T-cell (primary cell): ENCODE measurements around the gene NRG3. TPM values are rescaled to one million over a fixed set of nuclear protein-coding genes. Genes with fewer than 3 reads are reported as not detected.

Source experiments
- ATAC-seq, 4 experiments: fragments of 200-7000 bp in 3 of 4; fragments of 150-1000 bp in 1 of 4; cut with Tn5 transposase; replicated peaks in 1 of 4; 1 replicate in 3 of 4; 2 replicates in 1 of 4; pipeline ENCODE4 v1.10.0; 2021; ENCODE audit warnings: moderate library complexity in 3 of 4, mild to moderate bottlenecking in 2 of 4, moderate number of reproducible peaks in 1 of 4
- CTCF ChIA-PET, 2 donors: fragments of 300-600 bp; sonication (Branson Sonifier 250); formaldehyde crosslinking; loops; one replicate each; lab custom pipeline; 2022; ENCODE audit warnings: antibody characterized with exemption in 2 of 2; lab: Charles Lee
- POLR2A ChIA-PET, 2 donors: fragments of 300-600 bp; sonication (Branson Sonifier 250); formaldehyde crosslinking; loops; one replicate each; lab custom pipeline; 2022; ENCODE audit warnings: antibody characterized with exemption in 2 of 2; lab: Charles Lee
- DNase-seq, 35 experiments: peaks; one replicate each; pipeline versions ENCODE4 v3.0.0 to v3.0.0-alpha.2; 2013 to 2023
- H3K27ac ChIP-seq: one replicate; pipeline ENCODE4 v1.5.1; 2013; ENCODE audit warnings: low read length
- H3K27me3 ChIP-seq, 2 experiments: replicated peaks in 1 of 2; 1 replicate in 1 of 2; 2 replicates in 1 of 2; pipeline versions ENCODE4 v1.6.1 to v1.7.0; 2013; ENCODE audit warnings: low read length in 1 of 2, mixed read lengths in 1 of 2; ENCODE audit not compliant: control insufficient read depth in 2 of 2, insufficient read depth in 2 of 2; ENCODE audit errors: extremely low read depth in 1 of 2
- H3K36me3 ChIP-seq, 2 donors: 1 replicate in 1 of 2; 2 replicates in 1 of 2; pipeline versions ENCODE4 v1.6.1 to v1.7.0; 2013; ENCODE audit warnings: low read length in 1 of 2; ENCODE audit not compliant: control insufficient read depth in 2 of 2, insufficient read depth in 1 of 2; ENCODE audit errors: extremely low read depth in 1 of 2
- H3K4me1 ChIP-seq, 2 experiments: 1 replicate in 1 of 2; 2 replicates in 1 of 2; pipeline versions ENCODE4 v1.6.1 to v1.7.0; 2013; ENCODE audit warnings: low read length in 2 of 2, mixed read lengths in 1 of 2; ENCODE audit not compliant: insufficient read depth in 2 of 2, control insufficient read depth in 1 of 2; ENCODE audit errors: extremely low read depth in 1 of 2
- H3K4me3 ChIP-seq, 2 donors: 1 replicate in 1 of 2; 2 replicates in 1 of 2; pipeline versions ENCODE4 v1.5.1 to v1.7.0; 2013; ENCODE audit warnings: mild to moderate bottlenecking in 2 of 2, low read length in 1 of 2, moderate library complexity in 1 of 2; ENCODE audit not compliant: control insufficient read depth in 1 of 2; ENCODE audit errors: extremely low read depth in 1 of 2
- H3K9me3 ChIP-seq: 2 replicates; pipeline ENCODE4 v1.7.0; 2013
- H3K27ac Mint-ChIP-seq, 2 donors: one replicate each; pipeline ENCODE4 v1.8.0; 2020 to 2021; ENCODE audit warnings: mild to moderate bottlenecking in 2 of 2, mixed read lengths in 2 of 2
- H3K27me3 Mint-ChIP-seq, 2 donors: one replicate each; pipeline ENCODE4 v1.8.0; 2021 to 2022; ENCODE audit warnings: mixed read lengths in 2 of 2
- H3K36me3 Mint-ChIP-seq: one replicate; pipeline ENCODE4 v1.8.0; 2021; ENCODE audit warnings: mixed read lengths
- H3K4me1 Mint-ChIP-seq, 3 donors: one replicate each; pipeline ENCODE4 v1.8.0; 2020 to 2022; ENCODE audit warnings: mixed read lengths in 3 of 3, mild to moderate bottlenecking in 1 of 3
- H3K4me3 Mint-ChIP-seq, 3 donors: one replicate each; pipeline ENCODE4 v1.8.0; 2020 to 2022; ENCODE audit warnings: mild to moderate bottlenecking in 3 of 3, mixed read lengths in 3 of 3, moderate library complexity in 3 of 3
- H3K9me3 Mint-ChIP-seq, 3 donors: one replicate each; pipeline ENCODE4 v1.8.0; 2020 to 2022; ENCODE audit warnings: mixed read lengths in 3 of 3
- WGBS: methylation state at CpG from one replicate; pipeline ENCODE4 v1.1.5; 2013; ENCODE audit warnings: missing lambda C conversion rate; ENCODE audit not compliant: insufficient coverage; 5-methylcytosine and 5-hydroxymethylcytosine counted together
- total RNA-seq, 35 experiments: library from RNA in 6 of 35; stranded (reverse) in 6 of 35; fragments of 120-200 nt in 1 of 35; gene quantifications; one replicate each; pipeline versions ENCODE4 v1.2.1 to v1.2.4 and lab custom pipeline; 2013 to 2026

The NRG3 gene
- total RNA-seq, 5 donors from 2014 or later (not counting 1 experiment from before 2014, with no cell fraction given) = 0.12 TPM; not detected in 4

DNA sequence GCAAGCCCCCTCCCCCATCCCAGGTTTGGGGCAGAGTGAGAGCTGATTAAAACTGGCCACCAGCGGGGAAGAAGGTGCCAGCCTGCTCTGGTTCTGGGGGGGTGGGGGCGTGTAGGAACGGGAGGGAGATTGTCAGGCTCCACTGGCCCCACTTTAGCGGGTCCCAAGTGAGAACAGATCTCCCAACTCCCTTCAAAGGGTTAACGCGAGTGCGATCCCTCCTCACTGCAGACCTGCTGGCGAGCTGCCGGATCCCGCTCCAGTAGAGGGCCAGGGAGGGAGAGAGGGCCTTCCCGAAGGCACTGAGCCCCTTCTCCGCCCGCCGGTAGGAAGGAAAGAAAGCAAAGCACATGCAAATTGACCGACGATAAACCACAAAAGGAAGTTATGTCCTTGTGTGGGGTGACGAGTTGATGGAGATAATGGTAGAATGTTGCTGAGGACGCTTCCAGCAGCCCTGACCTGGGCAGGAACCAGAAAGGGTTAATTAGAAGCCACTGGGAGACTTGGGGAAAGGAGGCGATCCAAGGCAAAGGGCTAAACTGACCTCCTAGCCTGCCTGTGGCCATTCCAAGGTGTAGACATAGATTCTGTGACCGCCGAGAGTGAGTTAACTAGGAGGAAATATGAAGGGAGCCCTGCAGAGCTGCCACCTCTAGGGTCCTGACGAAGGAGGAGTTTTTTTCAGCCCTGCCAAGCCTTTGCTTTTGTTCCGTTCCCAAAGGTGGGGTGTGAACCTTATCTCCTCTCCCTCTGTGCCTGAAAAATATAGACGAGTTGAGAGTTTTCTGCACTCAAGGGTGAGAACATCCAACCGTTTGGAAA, 1.5 kb downstream of the NRG3 start:
- ATAC-seq (no peak), DNase-seq (no peak)
- no peaks in the 10 kb centered on the region for H3K36me3 ChIP-seq
- Mint-ChIP-seq H3K27ac (no peak overlapping the region), H3K4me1 (peaks cover 9 to 12% (median 12%) of the 10 kb centered on the region in 3 donors), H3K4me3 (peak overlapping the region; percentile 44 to 65 (median 54)), H3K9me3 (no peaks in the 10 kb centered on the region), H3K27me3 (peaks cover 46 to 55% of the 10 kb centered on the region in 2 donors), H3K36me3 (no peaks in the 10 kb centered on the region)
- H3K27me3 ChIP-seq = peaks cover 25% of the 10 kb centered on the region in 2 experiments
- no peak overlapping the region for H3K4me3 ChIP-seq
- peaks cover 0 to 15% of the 10 kb centered on the region in 2 experiments for H3K4me1 ChIP-seq
- ChIA-PET CTCF (no interaction called here), POLR2A (no interaction called here)
- no peak overlapping the region for H3K27ac ChIP-seq
- H3K9me3 ChIP-seq = no peaks in the 10 kb centered on the region
- 5% methylated on average over 8 of the region's 25 CpGs for WGBS

DNA sequence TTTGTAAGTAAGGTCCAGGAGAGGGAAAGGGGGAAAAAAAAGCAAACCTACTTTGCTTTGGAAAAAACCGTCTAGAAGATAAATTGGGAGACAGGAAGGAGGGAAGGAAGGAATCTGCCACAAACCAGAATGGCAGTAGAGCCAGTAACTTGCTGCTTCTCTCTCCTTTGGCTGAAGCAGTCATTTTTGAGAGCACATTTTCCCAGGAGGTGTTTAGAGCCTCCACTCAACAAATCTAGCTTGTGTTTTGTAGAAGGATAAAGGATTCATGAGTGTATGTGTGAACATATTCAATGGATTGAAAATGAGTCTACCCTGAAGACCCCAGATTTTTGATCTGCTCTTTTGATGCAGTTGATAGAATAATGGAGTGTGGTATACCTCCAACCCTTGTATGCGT, 2.6 kb downstream of the NRG3 start:
- DNase-seq = no peak
- CTCF ChIA-PET = no interaction called here
- POLR2A ChIA-PET = no interaction called here

DNA sequence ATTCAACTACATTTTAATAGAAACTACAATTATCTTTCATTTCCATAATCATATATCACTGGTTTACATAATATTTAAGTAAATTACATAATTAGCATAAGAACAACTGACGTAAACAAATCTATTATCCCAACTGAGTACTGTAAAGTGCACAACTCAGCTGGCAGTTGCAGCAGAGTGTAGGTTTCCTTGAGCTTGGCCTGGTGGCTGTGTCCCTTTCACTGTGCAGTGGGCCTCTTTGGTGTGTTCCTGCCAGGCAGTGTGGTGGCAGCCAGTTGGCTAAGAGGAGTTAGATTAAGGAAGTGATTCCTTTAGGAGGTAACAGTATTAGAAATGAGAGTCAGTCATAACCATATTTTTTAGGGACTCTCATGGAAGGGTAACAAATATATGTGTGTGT, 7.0 kb downstream of the NRG3 start:
- WGBS = no CpG with 5 or more reads among the region's 1 CpG
- H3K9me3 Mint-ChIP-seq = no peaks in the 10 kb centered on the region

More for the DNA sequence above, 2.6 kb downstream of the NRG3 start:
- Histone ChIP-seq H3K4me1 (peaks cover 0 to 15% of the 10 kb centered on the region in 2 experiments), H3K36me3 (no peaks in the 10 kb centered on the region), H3K4me3 (no peak overlapping the region), H3K27ac (no peak overlapping the region), H3K27me3 (peaks cover 25% of the 10 kb centered on the region in 2 experiments), H3K9me3 (no peaks in the 10 kb centered on the region)
- Mint-ChIP-seq H3K27ac (no peak overlapping the region), H3K9me3 (no peaks in the 10 kb centered on the region), H3K4me3 (no peak overlapping the region), H3K36me3 (no peaks in the 10 kb centered on the region), H3K27me3 (peaks cover 45 to 46% of the 10 kb centered on the region in 2 donors), H3K4me1 (peaks cover 9 to 12% (median 12%) of the 10 kb centered on the region in 3 donors)
- ATAC-seq = no peak
- no CpG with 5 or more reads among the region's 2 CpGs for WGBS

DNA sequence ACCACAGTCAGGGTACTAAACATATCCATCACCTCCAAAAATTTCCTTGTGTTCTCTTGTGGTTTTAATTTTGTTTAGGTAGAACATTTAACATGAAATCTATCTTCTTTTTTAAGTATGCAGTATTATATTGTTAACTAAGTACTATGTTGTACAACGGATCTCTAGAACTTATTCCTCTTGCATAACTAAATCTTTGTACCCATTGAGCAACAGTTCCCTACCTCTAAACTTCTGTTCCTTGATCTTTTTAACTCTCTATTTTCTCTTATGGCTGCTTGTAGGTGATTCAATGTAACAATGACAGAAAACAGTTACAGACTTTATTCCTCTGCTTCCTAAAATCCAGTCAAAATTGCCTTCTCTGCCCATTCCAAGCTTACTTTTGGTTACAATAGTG, 9.9 kb downstream of the NRG3 start:
- Mint-ChIP-seq H3K4me1 (no peaks in the 10 kb centered on the region), H3K27ac (no peak overlapping the region), H3K27me3 (peaks cover 0 to 9% of the 10 kb centered on the region in 2 donors), H3K36me3 (no peaks in the 10 kb centered on the region), H3K4me3 (no peak overlapping the region), H3K9me3 (no peaks in the 10 kb centered on the region)
- DNase-seq (no peak), ATAC-seq (no peak)
- no peak overlapping the region for H3K4me3 ChIP-seq
- no CpG with 5 or more reads among the region's 1 CpG for WGBS
- ChIA-PET POLR2A (no interaction called here), CTCF (no interaction called here)
- H3K9me3 ChIP-seq = no peaks in the 10 kb centered on the region
- no peaks in the 10 kb centered on the region for H3K36me3 ChIP-seq
- H3K27ac ChIP-seq = no peak overlapping the region
- H3K27me3 ChIP-seq = no peaks in the 10 kb centered on the region
- H3K4me1 ChIP-seq = no peaks in the 10 kb centered on the region

More for the DNA sequence above, 7.0 kb downstream of the NRG3 start:
- no peak overlapping the region for H3K4me3 ChIP-seq
- ChIA-PET POLR2A (no interaction called here), CTCF (no interaction called here)
- ATAC-seq (no peak), DNase-seq (no peak)
- H3K27me3 Mint-ChIP-seq = peaks cover 19 to 29% of the 10 kb centered on the region in 2 donors
- H3K27me3 ChIP-seq = peaks cover 0 to 13% of the 10 kb centered on the region in 2 experiments
- no peaks in the 10 kb centered on the region for H3K9me3 ChIP-seq
- H3K27ac Mint-ChIP-seq = no peak overlapping the region
- H3K4me3 Mint-ChIP-seq = no peak overlapping the region
- H3K36me3 ChIP-seq = no peaks in the 10 kb centered on the region
- no peak overlapping the region for H3K27ac ChIP-seq
- H3K4me1 ChIP-seq = no peaks in the 10 kb centered on the region
- no peaks in the 10 kb centered on the region for H3K36me3 Mint-ChIP-seq
- peaks cover 0 to 2% (median 0%) of the 10 kb centered on the region in 3 donors for H3K4me1 Mint-ChIP-seq

DNA sequence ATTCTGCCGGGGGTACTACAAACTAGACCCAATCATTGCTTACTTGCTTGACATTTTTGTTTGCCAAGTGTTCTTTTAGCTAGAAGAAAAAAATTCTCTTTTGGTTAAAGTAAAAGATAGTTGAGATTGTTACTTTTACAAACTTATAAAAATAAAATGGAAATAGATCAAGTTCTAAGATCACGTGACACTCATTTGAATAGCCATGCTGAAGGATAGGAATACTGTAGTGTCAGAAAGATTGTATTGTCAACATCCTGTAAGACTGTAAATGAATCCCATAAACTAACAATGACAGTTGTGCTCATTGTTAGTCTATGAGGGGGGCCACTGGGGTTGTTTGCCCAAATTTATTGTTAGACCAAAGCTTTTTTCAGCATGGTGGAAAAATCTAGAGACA, 10.5 kb downstream of the NRG3 start:
- no peaks in the 10 kb centered on the region for H3K4me1 ChIP-seq
- H3K4me1 Mint-ChIP-seq = no peaks in the 10 kb centered on the region
- POLR2A ChIA-PET = no interaction called here

GRCh38 chr10:81886939-81887338, 11.9 kb downstream of the NRG3 start:
- Mint-ChIP-seq H3K4me3 (no peak overlapping the region), H3K9me3 (peaks cover 0 to 8% (median 0%) of the 10 kb centered on the region in 3 donors), H3K27ac (no peak overlapping the region), H3K36me3 (no peaks in the 10 kb centered on the region), H3K27me3 (peaks cover 0 to 5% of the 10 kb centered on the region in 2 donors), H3K4me1 (no peaks in the 10 kb centered on the region)
- ChIA-PET POLR2A (no interaction called here), CTCF (no interaction called here)
- no peak overlapping the region for H3K4me3 ChIP-seq
- no peaks in the 10 kb centered on the region for H3K9me3 ChIP-seq
- H3K27me3 ChIP-seq = no peaks in the 10 kb centered on the region
- ATAC-seq = no peak
- no peak overlapping the region for H3K27ac ChIP-seq
- no peak for DNase-seq
- no peaks in the 10 kb centered on the region for H3K4me1 ChIP-seq
- H3K36me3 ChIP-seq = no peaks in the 10 kb centered on the region

More for the DNA sequence above, 10.5 kb downstream of the NRG3 start:
- CTCF ChIA-PET = no interaction called here
- H3K27ac Mint-ChIP-seq = no peak overlapping the region
- Histone ChIP-seq H3K27me3 (no peaks in the 10 kb centered on the region), H3K9me3 (no peaks in the 10 kb centered on the region), H3K36me3 (no peaks in the 10 kb centered on the region), H3K4me3 (no peak overlapping the region), H3K27ac (no peak overlapping the region)
- H3K27me3 Mint-ChIP-seq = peaks cover 0 to 7% of the 10 kb centered on the region in 2 donors
- H3K4me3 Mint-ChIP-seq = no peak overlapping the region
- no peaks in the 10 kb centered on the region for H3K9me3 Mint-ChIP-seq
- no CpG with 5 or more reads among the region's 2 CpGs for WGBS
- DNase-seq (no peak), ATAC-seq (no peak)
- H3K36me3 Mint-ChIP-seq = no peaks in the 10 kb centered on the region
